ENCODE measurements around the gene GRHL1. TPM values are rescaled to one million over a fixed set of nuclear protein-coding genes. Genes with fewer than 3 reads are reported as not detected.

The GRHL1 gene
- polyA plus RNA-seq, 1 of the 3 experiments (the other 2 are of a cell fraction) = 1.0 TPM

- Histone ChIP-seq H3K9me2 (no peaks in the 10 kb centered on the region), H3K27me3 (ENCODE audit: insufficient read depth) (no peaks in the 10 kb centered on the region), H3F3A (replicated peaks; ENCODE audit: insufficient read depth) (no peaks in the 10 kb centered on the region), H3K9ac (no peak overlapping the region), H3K4me1 (ENCODE audit: control insufficient read depth in 1 of 2, insufficient read depth in 2 of 2, low read depth in 1 of 2, low read length in 1 of 2) (peaks cover 7 to 11% of the 10 kb centered on the region in 2 experiments; a peak in 3 of 4 replicates), H3K4me2 (no peak overlapping the region), H3K9me3 (no peaks in the 10 kb centered on the region), H3K4me3 (ENCODE audit: low read depth in 2 of 2, low read length in 1 of 2) (no peak overlapping the region), H4K20me1 (ENCODE audit: insufficient read depth) (no peaks in the 10 kb centered on the region), H2AFZ (ENCODE audit: low read depth) (no peak overlapping the region), H3K27ac (ENCODE audit: low read depth in 2 of 2, low read length in 1 of 2) (no peak overlapping the region), H3K36me3 (replicated peaks in 1 of 2; ENCODE audit: control insufficient read depth in 1 of 2, insufficient read depth in 2 of 2, low read length in 1 of 2) (peaks cover 20 to 21% of the 10 kb centered on the region in 2 experiments), H3K79me2 (ENCODE audit: insufficient read depth) (no peaks in the 10 kb centered on the region)
- ChIA-PET CTCF (interaction anchor here (1.5 kb wide), 1 partner anchor 46 kb away, joined by 7 read pairs; no protein-coding TSS in a partner anchor), POLR2A (no interaction called here)
- WGBS (ENCODE audit: low lambda C conversion rate) = 88% methylated on average over 9 of the region's 9 CpGs
- TF ChIP-seq EP300 (IDR thresholded peaks at IDR 0.05; ENCODE audit: borderline replicate concordance in 1 of 2, low read depth in 1 of 2, low read length in 1 of 2) = no peak
- TF ChIP-seq RCOR1 (IDR thresholded peaks at IDR 0.05; ENCODE audit: low read length) = no peak
- no peak for TF ChIP-seq TEAD4 (IDR thresholded peaks at IDR 0.05; ENCODE audit: borderline replicate concordance, insufficient read depth)
- TF ChIP-seq RAD21 (IDR thresholded peaks at IDR 0.05; ENCODE audit: low read length) = no peak
- no peak for TF ChIP-seq TAF1 (IDR thresholded peaks at IDR 0.05; ENCODE audit: borderline replicate concordance, low read depth, low read length)
- no peak for TF ChIP-seq TCF12 (IDR thresholded peaks at IDR 0.05)
- TF ChIP-seq EZH2phosphoT487 (IDR thresholded peaks at IDR 0.05; ENCODE audit: borderline replicate concordance, low read depth) = no peak
- TF ChIP-seq USF1 (IDR thresholded peaks at IDR 0.05; ENCODE audit: borderline replicate concordance, low read depth) = no peak
- TF ChIP-seq JUND (IDR thresholded peaks at IDR 0.05) = no peak
- no peak for TF ChIP-seq MAX (IDR thresholded peaks at IDR 0.05; ENCODE audit: low read depth)
- no peak for TF ChIP-seq RFX5 (IDR thresholded peaks at IDR 0.05; ENCODE audit: low read length)
- TF ChIP-seq FOSL2 (IDR thresholded peaks at IDR 0.05; ENCODE audit: borderline replicate concordance, low read depth) = no peak
- TF ChIP-seq IRF3 (IDR thresholded peaks at IDR 0.05; ENCODE audit: low read depth, low read length) = no peak
- TF ChIP-seq USF2 (IDR thresholded peaks at IDR 0.05; ENCODE audit: borderline replicate concordance, low read depth, low read length) = no peak
- no peak for TF ChIP-seq PBX3 (IDR thresholded peaks at IDR 0.05)
- TF ChIP-seq FOXM1 (IDR thresholded peaks at IDR 0.05; ENCODE audit: low read depth) = no peak
- TF ChIP-seq MXI1 (IDR thresholded peaks at IDR 0.05; ENCODE audit: low read depth, low read length) = no peak
- no peak for TF ChIP-seq CTCF (IDR thresholded peaks at IDR 0.05)
- TF ChIP-seq GABPA (IDR thresholded peaks at IDR 0.05; ENCODE audit: low read depth) = no peak
- no peak for DNase-seq
These were observed 13.5 kb upstream of the GRHL1 start for GRCh38 chr2:9937968-9938367.

All from SK-N-SH (cell line).